SK-N-SH (cell line): ENCODE results near the gene ASB5. TPM values are rescaled to one million over a fixed set of nuclear protein-coding genes. Genes with fewer than 3 reads are reported as not detected.

Experiments
- CTCF ChIA-PET: fragments of 300-600, 350-600 bp; formaldehyde crosslinking; extraction: SDS; loops from one replicate; lab custom pipeline; 2021; lab: Yijun Ruan, JAX
- POLR2A ChIA-PET: fragments of 350-600 bp; sonication (Branson Sonifier 250); formaldehyde crosslinking; extraction: SDS; loops from one replicate; lab custom pipeline; 2020; ENCODE audit warnings: antibody characterized with exemption, inconsistent platforms; lab: Yijun Ruan, JAX
- DNase-seq: peaks from one replicate; pipeline ENCODE4 v3.0.0; 2012
- H2AFZ ChIP-seq: fragments of 200-600 bp; sonication (generic); 2 replicates; pipeline ENCODE4 v1.8.1; 2016; ENCODE audit warnings: antibody characterized with exemption, mild to moderate bottlenecking, low read depth
- H3F3A ChIP-seq: fragments of 200-600 bp; sonication (generic); replicated peaks from 2 replicates; pipeline ENCODE3; 2016; ENCODE audit warnings: antibody characterized with exemption, mild to moderate bottlenecking; ENCODE audit not compliant: insufficient read depth
- H3K27ac ChIP-seq, 2 experiments: fragments of 200-500 bp in 1 of 2; fragments of 200-600 bp in 1 of 2; sonication (Bioruptor generic) in 1 of 2; sonication (generic), shearing (Covaris generic) in 1 of 2; 2 replicates each; pipeline versions ENCODE4 v1.5.1 to v1.6.1; 2014 to 2016; ENCODE audit warnings: low read depth in 2 of 2, inconsistent platforms in 1 of 2, low read length in 1 of 2, mild to moderate bottlenecking in 1 of 2, mixed read lengths in 1 of 2
- H3K27me3 ChIP-seq: fragments of 200-600 bp; sonication (generic), shearing (Covaris generic); 2 replicates; pipeline ENCODE4 v1.6.1; 2016; ENCODE audit warnings: mixed run types; ENCODE audit not compliant: insufficient read depth
- H3K36me3 ChIP-seq, 2 experiments: fragments of 200-500 bp in 1 of 2; fragments of 200-600 bp in 1 of 2; sonication (Bioruptor generic) in 1 of 2; sonication (generic) in 1 of 2; replicated peaks in 1 of 2; 2 replicates each; pipeline versions ENCODE3 to v1.5.1; 2014 to 2016; ENCODE audit warnings: low read length in 1 of 2, mild to moderate bottlenecking in 1 of 2; ENCODE audit not compliant: insufficient read depth in 2 of 2, control insufficient read depth in 1 of 2
- H3K4me1 ChIP-seq, 2 experiments: fragments of 200-500 bp in 1 of 2; fragments of 200-600 bp in 1 of 2; sonication (Bioruptor generic) in 1 of 2; sonication (generic), shearing (Covaris generic) in 1 of 2; 2 replicates each; pipeline versions ENCODE4 v1.5.1 to v1.6.1; 2014 to 2016; ENCODE audit warnings: low read depth in 1 of 2, low read length in 1 of 2, mixed run types in 1 of 2; ENCODE audit not compliant: insufficient read depth in 2 of 2, control insufficient read depth in 1 of 2
- H3K4me2 ChIP-seq: fragments of 200-600 bp; sonication (generic), shearing (Covaris generic); 2 replicates; pipeline ENCODE4 v1.6.1; 2017; ENCODE audit warnings: mixed run types
- H3K4me3 ChIP-seq, 2 experiments: fragments of 200-500 bp in 1 of 2; fragments of 200-600 bp in 1 of 2; sonication (Bioruptor generic) in 1 of 2; sonication (generic), shearing (Covaris generic) in 1 of 2; 2 replicates each; pipeline versions ENCODE4 v1.5.1 to v1.8.1; 2014 to 2016; ENCODE audit warnings: low read depth in 2 of 2, inconsistent platforms in 1 of 2, low read length in 1 of 2, mild to moderate bottlenecking in 1 of 2, mixed read lengths in 1 of 2, moderate library complexity in 1 of 2
- H3K79me2 ChIP-seq: fragments of 200-600 bp; sonication (generic); 2 replicates; pipeline ENCODE4 v1.8.1; 2017; ENCODE audit warnings: mild to moderate bottlenecking; ENCODE audit not compliant: insufficient read depth
- H3K9ac ChIP-seq: fragments of 200-600 bp; sonication (generic); 2 replicates; pipeline ENCODE4 v1.6.1; 2017; ENCODE audit warnings: mixed run types
- H3K9me2 ChIP-seq: fragments of 200-600 bp; sonication (generic); 2 replicates; pipeline ENCODE4 v1.6.1; 2017; ENCODE audit warnings: mixed run types
- H3K9me3 ChIP-seq: fragments of 200-600 bp; sonication (generic); 2 replicates; pipeline ENCODE4 v1.6.1; 2017; ENCODE audit warnings: mixed run types, mild to moderate bottlenecking, moderate library complexity
- H4K20me1 ChIP-seq: fragments of 200-600 bp; sonication (generic); 2 replicates; pipeline ENCODE4 v1.6.1; 2017; ENCODE audit warnings: mild to moderate bottlenecking, mixed run types; ENCODE audit not compliant: insufficient read depth
- EZH2phosphoT487 ChIP-seq: fragments of 200-600 bp; sonication (generic); IDR thresholded peaks from 2 replicates; pipeline ENCODE4 v1.6.1; 2017; ENCODE audit warnings: low read depth, mixed run types, mild to moderate bottlenecking, antibody characterized with exemption, moderate library complexity, borderline replicate concordance
- FOSL2 ChIP-seq: IDR thresholded peaks from 2 replicates; pipeline ENCODE4 v1.4.0; 2012; ENCODE audit warnings: low read depth, mild to moderate bottlenecking, moderate library complexity, borderline replicate concordance
- GABPA ChIP-seq: IDR thresholded peaks from 2 replicates; pipeline ENCODE4 v1.4.0; 2012; ENCODE audit warnings: low read depth, mild to moderate bottlenecking
- MEF2A ChIP-seq: IDR thresholded peaks from 2 replicates; pipeline ENCODE4 v1.4.0; 2012; ENCODE audit warnings: low read depth, borderline replicate concordance
- MXI1 ChIP-seq: IDR thresholded peaks from 2 replicates; pipeline ENCODE4 v1.6.1; 2012; ENCODE audit warnings: mild to moderate bottlenecking, low read depth, low read length, improper control_type of control experiment
- NRF1 ChIP-seq: IDR thresholded peaks from 2 replicates; pipeline ENCODE4 v1.6.1; 2012; ENCODE audit warnings: low read depth, mild to moderate bottlenecking, low read length
- POLR2AphosphoS5 ChIP-seq: IDR thresholded peaks from 2 replicates; pipeline ENCODE4 v1.6.1; 2012; ENCODE audit warnings: low read depth, low read length
- RCOR1 ChIP-seq: fragments of 150-350 bp; IDR thresholded peaks from 2 replicates; pipeline ENCODE4 v1.6.1; 2017; ENCODE audit warnings: antibody characterized with exemption, low read length
- RFX5 ChIP-seq: IDR thresholded peaks from 2 replicates; pipeline ENCODE4 v1.6.1; 2012; ENCODE audit warnings: mild to moderate bottlenecking, improper control_type of control experiment, low read length
- SMC3 ChIP-seq: IDR thresholded peaks from 2 replicates; pipeline ENCODE4 v1.6.1; 2012; ENCODE audit warnings: low read depth, low read length, improper control_type of control experiment
- TAF1 ChIP-seq: IDR thresholded peaks from 2 replicates; pipeline ENCODE4 v1.6.1; 2012; ENCODE audit warnings: low read depth, mild to moderate bottlenecking, low read length, moderate library complexity, borderline replicate concordance
- TCF12 ChIP-seq: IDR thresholded peaks from 2 replicates; pipeline ENCODE4 v1.4.0; 2012
- YY1 ChIP-seq: IDR thresholded peaks from 2 replicates; pipeline ENCODE4 v1.4.0; 2012; ENCODE audit warnings: low read depth, mild to moderate bottlenecking
- WGBS: methylation state at CpG from one replicate; pipeline ENCODE4 v1.1.6; 2017; ENCODE audit warnings: low lambda C conversion rate; 5-methylcytosine and 5-hydroxymethylcytosine counted together
- polyA plus RNA-seq, 3 experiments: library from polyadenylated mRNA; depleted of rRNA; stranded (reverse); fragments of >200 nt; gene quantifications; 2 replicates each; pipeline ENCODE4 v1.2.3, GENCODE V29; 2012
- TF ChIP-seq, protein P1 (sequence below): IDR thresholded peaks from 2 replicates; pipeline ENCODE4 v1.4.0; 2012; ENCODE audit warnings: low read depth
- TF ChIP-seq, protein P2 (sequence below): IDR thresholded peaks from 2 replicates; pipeline ENCODE4 v1.6.1; 2012; ENCODE audit warnings: mild to moderate bottlenecking, low read depth, low read length, moderate library complexity
- TF ChIP-seq, protein P3 (sequence below): IDR thresholded peaks from 2 replicates; pipeline ENCODE4 v1.4.0; 2012; ENCODE audit warnings: low read depth, borderline replicate concordance
- TF ChIP-seq, protein P4 (sequence below): IDR thresholded peaks from 2 replicates; pipeline ENCODE4 v1.4.0; 2012; ENCODE audit warnings: low read depth, borderline replicate concordance

The ASB5 gene
- polyA plus RNA-seq, 1 of the 3 experiments (the other 2 are of a cell fraction) = 0.13 TPM

DNA sequence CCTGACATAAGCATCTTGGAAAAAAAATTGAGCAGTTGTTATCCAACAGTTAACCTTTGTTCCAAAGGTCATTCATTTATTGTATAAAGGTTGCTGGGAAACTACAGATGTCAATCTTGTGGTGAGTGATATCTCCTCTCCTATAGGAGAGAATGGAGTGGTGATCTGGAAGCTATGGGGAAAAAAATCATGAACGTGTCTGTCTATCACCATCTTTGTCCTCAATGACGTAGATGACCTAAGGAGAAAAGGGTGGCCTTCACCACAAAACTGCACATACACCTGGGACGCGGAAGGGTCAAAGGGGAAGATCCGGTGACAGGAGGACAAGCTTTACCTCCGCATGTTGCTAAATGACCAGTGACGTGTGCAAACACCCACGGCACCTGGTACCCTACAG is 27.3 kb downstream of the ASB5 start:
- Histone ChIP-seq H3K4me1 (peaks cover 0 to 15% of the 10 kb centered on the region in 2 experiments; a peak in 3 of 4 replicates), H3K79me2 (no peaks in the 10 kb centered on the region), H3K4me3 (no peak overlapping the region), H3K9me3 (no peaks in the 10 kb centered on the region), H2AFZ (no peak overlapping the region), H4K20me1 (no peaks in the 10 kb centered on the region), H3K9ac (no peak overlapping the region), H3K36me3 (no peaks in the 10 kb centered on the region), H3F3A (no peaks in the 10 kb centered on the region), H3K9me2 (no peaks in the 10 kb centered on the region), H3K27ac (no peak overlapping the region), H3K27me3 (no peaks in the 10 kb centered on the region), H3K4me2 (no peak overlapping the region)
- ChIA-PET POLR2A (no interaction called here), CTCF (no interaction called here)
- DNase-seq = no peak
- TF ChIP-seq RCOR1 (no peak), GABPA (no peak), YY1 (no peak), NRF1 (no peak), EZH2phosphoT487 (no peak), MEF2A (no peak), SMC3 (no peak), RFX5 (no peak)
- TF ChIP-seq, protein P1, sequence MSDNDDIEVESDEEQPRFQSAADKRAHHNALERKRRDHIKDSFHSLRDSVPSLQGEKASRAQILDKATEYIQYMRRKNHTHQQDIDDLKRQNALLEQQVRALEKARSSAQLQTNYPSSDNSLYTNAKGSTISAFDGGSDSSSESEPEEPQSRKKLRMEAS = no peak
- TF ChIP-seq, protein P2, sequence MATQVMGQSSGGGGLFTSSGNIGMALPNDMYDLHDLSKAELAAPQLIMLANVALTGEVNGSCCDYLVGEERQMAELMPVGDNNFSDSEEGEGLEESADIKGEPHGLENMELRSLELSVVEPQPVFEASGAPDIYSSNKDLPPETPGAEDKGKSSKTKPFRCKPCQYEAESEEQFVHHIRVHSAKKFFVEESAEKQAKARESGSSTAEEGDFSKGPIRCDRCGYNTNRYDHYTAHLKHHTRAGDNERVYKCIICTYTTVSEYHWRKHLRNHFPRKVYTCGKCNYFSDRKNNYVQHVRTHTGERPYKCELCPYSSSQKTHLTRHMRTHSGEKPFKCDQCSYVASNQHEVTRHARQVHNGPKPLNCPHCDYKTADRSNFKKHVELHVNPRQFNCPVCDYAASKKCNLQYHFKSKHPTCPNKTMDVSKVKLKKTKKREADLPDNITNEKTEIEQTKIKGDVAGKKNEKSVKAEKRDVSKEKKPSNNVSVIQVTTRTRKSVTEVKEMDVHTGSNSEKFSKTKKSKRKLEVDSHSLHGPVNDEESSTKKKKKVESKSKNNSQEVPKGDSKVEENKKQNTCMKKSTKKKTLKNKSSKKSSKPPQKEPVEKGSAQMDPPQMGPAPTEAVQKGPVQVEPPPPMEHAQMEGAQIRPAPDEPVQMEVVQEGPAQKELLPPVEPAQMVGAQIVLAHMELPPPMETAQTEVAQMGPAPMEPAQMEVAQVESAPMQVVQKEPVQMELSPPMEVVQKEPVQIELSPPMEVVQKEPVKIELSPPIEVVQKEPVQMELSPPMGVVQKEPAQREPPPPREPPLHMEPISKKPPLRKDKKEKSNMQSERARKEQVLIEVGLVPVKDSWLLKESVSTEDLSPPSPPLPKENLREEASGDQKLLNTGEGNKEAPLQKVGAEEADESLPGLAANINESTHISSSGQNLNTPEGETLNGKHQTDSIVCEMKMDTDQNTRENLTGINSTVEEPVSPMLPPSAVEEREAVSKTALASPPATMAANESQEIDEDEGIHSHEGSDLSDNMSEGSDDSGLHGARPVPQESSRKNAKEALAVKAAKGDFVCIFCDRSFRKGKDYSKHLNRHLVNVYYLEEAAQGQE = no peak
- TF ChIP-seq, protein P3, sequence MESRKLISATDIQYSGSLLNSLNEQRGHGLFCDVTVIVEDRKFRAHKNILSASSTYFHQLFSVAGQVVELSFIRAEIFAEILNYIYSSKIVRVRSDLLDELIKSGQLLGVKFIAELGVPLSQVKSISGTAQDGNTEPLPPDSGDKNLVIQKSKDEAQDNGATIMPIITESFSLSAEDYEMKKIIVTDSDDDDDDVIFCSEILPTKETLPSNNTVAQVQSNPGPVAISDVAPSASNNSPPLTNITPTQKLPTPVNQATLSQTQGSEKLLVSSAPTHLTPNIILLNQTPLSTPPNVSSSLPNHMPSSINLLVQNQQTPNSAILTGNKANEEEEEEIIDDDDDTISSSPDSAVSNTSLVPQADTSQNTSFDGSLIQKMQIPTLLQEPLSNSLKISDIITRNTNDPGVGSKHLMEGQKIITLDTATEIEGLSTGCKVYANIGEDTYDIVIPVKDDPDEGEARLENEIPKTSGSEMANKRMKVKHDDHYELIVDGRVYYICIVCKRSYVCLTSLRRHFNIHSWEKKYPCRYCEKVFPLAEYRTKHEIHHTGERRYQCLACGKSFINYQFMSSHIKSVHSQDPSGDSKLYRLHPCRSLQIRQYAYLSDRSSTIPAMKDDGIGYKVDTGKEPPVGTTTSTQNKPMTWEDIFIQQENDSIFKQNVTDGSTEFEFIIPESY = no peak
- 96% methylated on average over 6 of the region's 8 CpGs for WGBS

DNA sequence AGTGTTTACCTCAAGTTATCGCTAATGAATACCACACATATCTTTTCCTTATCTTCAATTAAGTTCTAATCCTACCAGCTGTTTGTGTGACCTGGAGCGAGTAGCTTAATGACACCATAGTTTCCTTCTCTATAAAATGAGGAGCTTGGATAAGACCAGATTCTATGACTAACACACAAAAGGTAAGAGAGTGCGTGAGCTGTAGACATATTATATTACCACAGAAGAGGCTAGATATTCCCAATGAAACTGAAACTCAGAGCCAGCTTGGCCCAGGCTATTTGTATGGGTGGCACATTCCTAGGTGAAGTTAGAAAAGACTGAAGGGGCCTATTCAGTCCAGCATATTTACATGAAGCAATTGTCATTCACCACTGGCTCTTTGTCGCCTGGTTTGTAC is 30.2 kb downstream of the ASB5 start:
- H3K4me1 ChIP-seq = peaks cover 0 to 15% of the 10 kb centered on the region in 2 experiments; a peak in 3 of 4 replicates
- WGBS = 63% methylated on average over 4 of the region's 4 CpGs
- H3K27me3 ChIP-seq = no peaks in the 10 kb centered on the region
- no peak for DNase-seq
- H3K9ac ChIP-seq = no peak overlapping the region
- H3K4me3 ChIP-seq = no peak overlapping the region
- no peaks in the 10 kb centered on the region for H3K9me2 ChIP-seq
- H2AFZ ChIP-seq = no peak overlapping the region
- no peaks in the 10 kb centered on the region for H3F3A ChIP-seq
- TF ChIP-seq RCOR1 (no peak), POLR2AphosphoS5 (no peak), TAF1 (no peak), RFX5 (no peak), GABPA (no peak), MXI1 (no peak), NRF1 (no peak), FOSL2 (no peak), TCF12 (no peak)
- TF ChIP-seq, protein P4, sequence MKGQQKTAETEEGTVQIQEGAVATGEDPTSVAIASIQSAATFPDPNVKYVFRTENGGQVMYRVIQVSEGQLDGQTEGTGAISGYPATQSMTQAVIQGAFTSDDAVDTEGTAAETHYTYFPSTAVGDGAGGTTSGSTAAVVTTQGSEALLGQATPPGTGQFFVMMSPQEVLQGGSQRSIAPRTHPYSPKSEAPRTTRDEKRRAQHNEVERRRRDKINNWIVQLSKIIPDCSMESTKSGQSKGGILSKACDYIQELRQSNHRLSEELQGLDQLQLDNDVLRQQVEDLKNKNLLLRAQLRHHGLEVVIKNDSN = no peak
- no peaks in the 10 kb centered on the region for H3K9me3 ChIP-seq
- no peaks in the 10 kb centered on the region for H3K79me2 ChIP-seq
- no peaks in the 10 kb centered on the region for H4K20me1 ChIP-seq
- peak overlapping the region; percentile 25; the same call in 1 of the 2 replicates for H3K4me2 ChIP-seq
- no peaks in the 10 kb centered on the region for H3K36me3 ChIP-seq
- ChIA-PET POLR2A (no interaction called here), CTCF (interaction anchor here (0.8 to 0.9 kb wide), 2 partner anchors 89 to 101 kb away, joined by 3 to 4 read pairs; no protein-coding TSS in a partner anchor)
- H3K27ac ChIP-seq = peak overlapping the region; percentile 55 to 62; a peak in 2 of 4 replicates
